K562 (cell line): Measurements from ENCODE around the gene MMP15. TPM values are rescaled to one million over a fixed set of nuclear protein-coding genes. Genes with fewer than 3 reads are reported as not detected.

ENCODE experiments used
- BHLHE40 ChIP-seq: IDR thresholded peaks from 2 replicates; pipeline ENCODE4 v1.6.1; 2011; ENCODE audit warnings: low read length, improper control_type of control experiment
- CCNT2 ChIP-seq: IDR thresholded peaks from 2 replicates; pipeline ENCODE4 v1.6.1; 2011; ENCODE audit warnings: borderline replicate concordance, low read depth, mild to moderate bottlenecking, moderate library complexity, mixed read lengths, low read length; ENCODE audit not compliant: insufficient read length; ENCODE audit errors: extremely low read depth
- CTCFL ChIP-seq: IDR thresholded peaks from 2 replicates; pipeline ENCODE4 v1.6.1; 2011; ENCODE audit warnings: borderline replicate concordance, low read depth, mild to moderate bottlenecking, moderate library complexity, low read length; ENCODE audit not compliant: insufficient read depth, poor library complexity, severe bottlenecking
- GTF2F1 ChIP-seq: IDR thresholded peaks from 2 replicates; pipeline ENCODE4 v1.6.1; 2011; ENCODE audit warnings: low read depth, low read length, improper control_type of control experiment
- NCOA2 ChIP-seq, 2 experiments: fragments of 450-650 bp; IDR thresholded peaks; 2 replicates each; pipeline ENCODE4 v1.6.1; 2018; ENCODE audit warnings: mild to moderate bottlenecking in 2 of 2, moderate library complexity in 1 of 2; ENCODE audit not compliant: partially characterized antibody in 2 of 2
- PHB2 ChIP-seq: fragments of 450-650 bp; IDR thresholded peaks from 2 replicates; pipeline ENCODE4 v1.6.1; 2017; ENCODE audit warnings: low read depth
- REST ChIP-seq, 2 experiments: fragments of 450-650 bp; formaldehyde crosslinking in 1 of 2; IDR thresholded peaks; 2 replicates each; pipeline versions ENCODE4 v1.4.0 to v1.6.1; 2014 to 2020; ENCODE audit warnings: mild to moderate bottlenecking in 2 of 2, borderline replicate concordance in 1 of 2, low read depth in 1 of 2
- YY1 ChIP-seq, 3 experiments: IDR thresholded peaks; 2 replicates each; pipeline ENCODE4 v1.6.1; 2011; ENCODE audit warnings: low read length in 2 of 3, mild to moderate bottlenecking in 2 of 3, moderate library complexity in 2 of 3, borderline replicate concordance in 1 of 3, control low read depth in 1 of 3, low read depth in 1 of 3; ENCODE audit not compliant: insufficient read depth in 3 of 3, insufficient replicate concordance in 2 of 3, control insufficient read depth in 1 of 3, insufficient read length in 1 of 3; ENCODE audit errors: extremely low read depth in 1 of 3
- ZNF134 ChIP-seq: fragments of 250-450 bp; sonication (Bioruptor Pico); conservative IDR thresholded peaks from 2 replicates; pipeline ENCODE4 v1.4.0; 2020
- ZNF384 ChIP-seq: IDR thresholded peaks from 2 replicates; pipeline ENCODE4 v1.6.1; 2012; ENCODE audit warnings: low read depth, low read length, improper control_type of control experiment
- polyA plus RNA-seq, 8 experiments: library from polyadenylated mRNA; depleted of rRNA in 4 of 8; stranded (reverse) in 5 of 8; unstranded in 3 of 8; fragments of >200 nt; fragmentation: Nextera tagmentation in 2 of 8; fragmentation: Illumina TruSeq in 1 of 8; extraction: Ambion mirVana in 2 of 8; extraction: Trizol in 1 of 8; gene quantifications; 2 replicates each; pipeline versions ENCODE4 v1.2.1 to v1.2.3, GENCODE V29; 2011 to 2014; ENCODE audit warnings: inconsistent platforms in 1 of 8, missing spikeins in 1 of 8
- total RNA-seq, 7 experiments: library from RNA; depleted of rRNA in 6 of 7; stranded (reverse); fragments of >200 nt in 6 of 7; fragmentation: Illumina TruSeq in 2 of 7; extraction: Trizol in 2 of 7; gene quantifications; 2 replicates each; pipeline versions ENCODE4 v1.2.1 to v1.2.3, GENCODE V29; 2011 to 2021; ENCODE audit warnings: low replicate concordance in 1 of 7
- TF ChIP-seq, protein P1 (sequence below): sonication (generic); formaldehyde crosslinking; IDR thresholded peaks from 2 replicates; pipeline ENCODE4 v1.8.0; 2022; ENCODE audit warnings: missing genetic modification reagents, mild to moderate bottlenecking, borderline replicate concordance

MMP15 gene
- total and polyA plus RNA-seq, 9 of the 15 experiments (the other 6 are each of a cell fraction or from before 2014, with no cell fraction given): 0.01 to 20.4 (median 5.5) TPM

DNA sequence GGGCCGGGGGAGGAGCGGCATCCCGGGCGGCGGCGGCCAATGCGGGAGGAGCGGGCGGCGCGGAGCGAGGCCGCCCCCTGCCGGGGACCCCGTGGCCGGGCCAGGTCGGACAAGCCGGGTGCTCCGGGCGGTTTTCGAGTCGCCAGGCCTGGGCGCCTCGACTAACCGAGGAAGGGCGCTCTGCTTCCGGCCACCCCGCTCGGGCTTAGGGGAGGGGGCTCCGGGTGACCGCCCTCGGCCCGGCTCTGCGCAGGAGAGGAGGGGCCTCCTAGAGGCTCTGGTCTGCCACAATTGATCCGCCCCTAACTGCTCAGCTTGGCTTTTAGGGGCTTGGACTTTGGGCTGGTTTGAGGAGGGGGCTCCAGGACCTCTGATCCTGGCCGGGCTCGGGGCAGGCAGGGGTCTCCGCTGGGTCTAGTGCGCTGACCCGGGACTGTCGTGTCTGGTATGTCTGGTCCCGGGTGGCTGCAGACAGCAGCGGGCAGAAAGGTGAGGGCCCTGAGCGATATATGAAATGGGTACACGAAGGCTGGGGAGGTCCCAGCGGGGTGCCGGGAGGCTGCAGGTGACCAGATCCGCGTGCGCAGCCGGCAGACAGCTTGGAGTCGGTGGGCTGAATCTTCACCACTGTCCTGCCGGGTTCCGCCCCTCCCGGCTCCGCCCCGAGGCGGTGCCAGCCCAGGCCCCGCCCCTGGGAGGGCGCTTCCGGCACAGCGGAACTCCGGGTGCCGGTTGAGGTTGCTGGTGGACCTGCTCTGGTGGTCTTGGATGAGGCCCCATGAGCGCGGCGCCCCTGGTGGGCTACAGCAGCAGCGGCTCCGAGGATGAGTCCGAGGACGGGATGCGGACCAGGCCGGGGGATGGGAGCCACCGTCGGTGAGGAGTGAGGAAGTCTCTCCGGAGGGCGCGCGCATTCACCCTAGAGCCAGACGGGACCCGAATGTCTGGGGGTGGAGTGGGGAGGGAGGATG, 24.6 kb upstream of the MMP15 start, which contains the start of gene USB1 (continued):
- TF ChIP-seq REST (IDR thresholded peaks at IDR 0.05; ENCODE audit: borderline replicate concordance) (peak; percentile 32; the same call in 1 of the 2 replicates), REST (CRISPR knock-in tag; IDR thresholded peaks at IDR 0.05; ENCODE audit: low read depth) (0 out of 2 replicates have a peak, but pooled peaks have one; percentile 2), ZNF384 (no peak), PHB2 (no peak), CCNT2 (peak; percentile 60), ZNF134 (CRISPR knock-in tag) (no peak), GTF2F1 (no peak), YY1 (IDR thresholded peaks at IDR 0.05; ENCODE audit: borderline replicate concordance in 1 of 3, control insufficient read depth in 1 of 3, extremely low read depth in 1 of 3, insufficient read depth in 3 of 3, insufficient read length in 1 of 3, insufficient replicate concordance in 2 of 3, low read depth in 1 of 3, low read length in 2 of 3) (peak in 2 of 3 experiments; percentile 15 to 42), BHLHE40 (peak; percentile 86), NCOA2 (IDR thresholded peaks at IDR 0.05; ENCODE audit: partially characterized antibody in 2 of 2) (no peak), CTCFL (peak; percentile 97)
- TF ChIP-seq, protein P1, sequence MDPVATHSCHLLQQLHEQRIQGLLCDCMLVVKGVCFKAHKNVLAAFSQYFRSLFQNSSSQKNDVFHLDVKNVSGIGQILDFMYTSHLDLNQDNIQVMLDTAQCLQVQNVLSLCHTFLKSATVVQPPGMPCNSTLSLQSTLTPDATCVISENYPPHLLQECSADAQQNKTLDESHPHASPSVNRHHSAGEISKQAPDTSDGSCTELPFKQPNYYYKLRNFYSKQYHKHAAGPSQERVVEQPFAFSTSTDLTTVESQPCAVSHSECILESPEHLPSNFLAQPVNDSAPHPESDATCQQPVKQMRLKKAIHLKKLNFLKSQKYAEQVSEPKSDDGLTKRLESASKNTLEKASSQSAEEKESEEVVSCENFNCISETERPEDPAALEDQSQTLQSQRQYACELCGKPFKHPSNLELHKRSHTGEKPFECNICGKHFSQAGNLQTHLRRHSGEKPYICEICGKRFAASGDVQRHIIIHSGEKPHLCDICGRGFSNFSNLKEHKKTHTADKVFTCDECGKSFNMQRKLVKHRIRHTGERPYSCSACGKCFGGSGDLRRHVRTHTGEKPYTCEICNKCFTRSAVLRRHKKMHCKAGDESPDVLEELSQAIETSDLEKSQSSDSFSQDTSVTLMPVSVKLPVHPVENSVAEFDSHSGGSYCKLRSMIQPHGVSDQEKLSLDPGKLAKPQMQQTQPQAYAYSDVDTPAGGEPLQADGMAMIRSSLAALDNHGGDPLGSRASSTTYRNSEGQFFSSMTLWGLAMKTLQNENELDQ (CRISPR knock-in tag): no peak
